DOHH2 (cell line): Measurements from ENCODE around the gene C12orf42.

Experiments used
- EZH2phosphoT487 ChIP-seq: fragments of 200-600 bp; sonication (generic); IDR thresholded peaks from 2 replicates; pipeline ENCODE4 v1.6.1; 2017; ENCODE audit warnings: borderline replicate concordance, mild to moderate bottlenecking, antibody characterized with exemption, low read length, moderate library complexity, mixed read lengths
- TF ChIP-seq, protein P1 (sequence below): fragments of 200-600 bp; sonication (generic); IDR thresholded peaks from one replicate; pipeline ENCODE4 v1.5.1; 2014; ENCODE audit warnings: antibody characterized with exemption, mild to moderate bottlenecking, low read depth, low read length; ENCODE audit not compliant: poor library complexity, severe bottlenecking

DNA sequence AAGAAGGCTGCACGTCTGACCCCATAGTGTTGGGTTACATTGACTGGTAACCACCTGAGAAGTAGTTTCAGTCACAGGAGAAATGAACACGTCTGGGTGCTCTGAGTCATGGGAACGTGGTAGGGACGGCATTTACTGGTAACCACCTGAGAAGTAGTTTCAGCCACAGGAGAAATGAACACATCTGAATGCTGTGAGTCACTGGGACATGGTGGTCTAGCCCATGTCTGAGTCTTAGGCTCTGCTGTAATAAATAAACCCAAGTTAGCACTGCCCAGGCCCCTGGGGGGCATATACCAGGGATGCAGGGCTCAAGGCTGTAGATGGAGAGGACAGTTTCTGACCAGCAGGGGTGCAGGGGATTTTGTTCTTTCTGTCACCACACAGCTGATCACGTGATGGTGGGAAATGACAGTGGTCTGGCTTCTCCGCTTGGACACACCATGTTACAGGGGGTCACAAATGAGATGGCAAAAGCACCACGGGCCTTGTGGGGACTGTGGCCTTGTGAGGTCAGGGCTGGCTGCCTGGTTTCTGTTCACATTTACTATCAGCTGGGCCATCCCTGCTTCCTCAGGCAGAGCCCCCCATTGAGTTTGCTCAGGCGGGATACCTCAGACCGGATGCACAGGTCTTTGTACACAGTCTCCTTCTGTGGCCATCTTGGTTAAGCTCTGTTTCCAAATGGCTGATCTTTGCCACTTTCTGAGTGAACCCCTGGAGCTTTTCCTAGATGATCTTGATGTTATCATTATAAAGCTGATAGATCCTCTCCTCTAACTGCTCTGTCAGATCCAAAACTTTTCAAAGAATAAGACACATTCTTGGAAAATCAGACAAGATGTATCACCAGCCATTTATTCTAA, 9.8 kb upstream of the C12orf42 start:
- TF ChIP-seq, protein P1, sequence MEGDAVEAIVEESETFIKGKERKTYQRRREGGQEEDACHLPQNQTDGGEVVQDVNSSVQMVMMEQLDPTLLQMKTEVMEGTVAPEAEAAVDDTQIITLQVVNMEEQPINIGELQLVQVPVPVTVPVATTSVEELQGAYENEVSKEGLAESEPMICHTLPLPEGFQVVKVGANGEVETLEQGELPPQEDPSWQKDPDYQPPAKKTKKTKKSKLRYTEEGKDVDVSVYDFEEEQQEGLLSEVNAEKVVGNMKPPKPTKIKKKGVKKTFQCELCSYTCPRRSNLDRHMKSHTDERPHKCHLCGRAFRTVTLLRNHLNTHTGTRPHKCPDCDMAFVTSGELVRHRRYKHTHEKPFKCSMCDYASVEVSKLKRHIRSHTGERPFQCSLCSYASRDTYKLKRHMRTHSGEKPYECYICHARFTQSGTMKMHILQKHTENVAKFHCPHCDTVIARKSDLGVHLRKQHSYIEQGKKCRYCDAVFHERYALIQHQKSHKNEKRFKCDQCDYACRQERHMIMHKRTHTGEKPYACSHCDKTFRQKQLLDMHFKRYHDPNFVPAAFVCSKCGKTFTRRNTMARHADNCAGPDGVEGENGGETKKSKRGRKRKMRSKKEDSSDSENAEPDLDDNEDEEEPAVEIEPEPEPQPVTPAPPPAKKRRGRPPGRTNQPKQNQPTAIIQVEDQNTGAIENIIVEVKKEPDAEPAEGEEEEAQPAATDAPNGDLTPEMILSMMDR = no peak
- TF ChIP-seq EZH2phosphoT487 = no peak
